GM10248 (cell line): ENCODE data around the gene SSR1.
"Not testable (repeated sequence)": the region's sequence is repeated elsewhere in the genome, so short reads cannot be mapped to it uniquely, and the experiment has no call there.

Experiments used
- CTCF ChIA-PET: fragments of 300-600 bp; sonication (Branson Sonifier 250); formaldehyde crosslinking; extraction: SDS; loops from one replicate; lab custom pipeline; 2021; ENCODE audit warnings: antibody characterized with exemption; lab: Yijun Ruan, JAX
- POLR2A ChIA-PET: fragments of 350-650 bp; sonication (Branson Sonifier 250); formaldehyde crosslinking; extraction: SDS; loops from one replicate; lab custom pipeline; 2020; ENCODE audit warnings: antibody characterized with exemption; lab: Yijun Ruan, JAX
- DNase-seq: peaks from one replicate; pipeline ENCODE4 v3.0.0; 2012; ENCODE audit errors: extremely low spot score
- CTCF ChIP-seq: IDR thresholded peaks from 2 replicates; pipeline ENCODE4 v1.5.1; 2012; ENCODE audit warnings: mild to moderate bottlenecking, low read depth; ENCODE audit errors: extremely low read depth, missing control alignments, control extremely low read depth

Gene SSR1

GRCh38 chr6:7285416-7285815, 27.6 kb downstream of the SSR1 start:
- ChIA-PET POLR2A (no interaction called here), CTCF (interaction anchor here (1.1 to 10.7 kb wide), 5 partner anchors 9 to 42 kb away, joined by 3 to 73 read pairs (median 6); no protein-coding TSS in a partner anchor)
- DNase-seq, result no peak
- TF ChIP-seq CTCF, result no peak

DNA sequence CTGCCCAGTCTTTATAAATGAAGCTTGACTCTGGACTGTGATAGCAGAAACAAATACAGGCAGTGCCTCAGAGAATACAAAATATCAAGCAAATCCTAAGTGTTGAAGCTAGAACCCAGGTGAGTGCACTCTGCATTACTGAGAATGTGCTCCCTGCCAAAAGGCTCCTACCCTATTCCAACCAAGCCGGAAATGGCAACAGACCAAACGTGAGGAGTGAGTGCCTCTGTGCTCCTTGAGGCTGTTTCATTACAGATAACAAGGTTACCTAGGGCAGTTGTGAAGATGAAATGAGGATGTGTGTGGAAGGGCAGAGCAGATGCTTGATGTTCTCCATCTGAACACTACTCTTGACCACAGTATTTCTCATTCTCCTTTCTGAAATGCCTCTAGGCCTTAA, 29.3 kb downstream of the SSR1 start:
- ChIA-PET POLR2A (no interaction called here), CTCF (interaction anchor here (1.3 to 10.7 kb wide), 2 partner anchors 8 to 9 kb away, joined by 7 to 73 read pairs; no protein-coding TSS in a partner anchor)
- no peak for DNase-seq
- TF ChIP-seq CTCF, result no peak

DNA sequence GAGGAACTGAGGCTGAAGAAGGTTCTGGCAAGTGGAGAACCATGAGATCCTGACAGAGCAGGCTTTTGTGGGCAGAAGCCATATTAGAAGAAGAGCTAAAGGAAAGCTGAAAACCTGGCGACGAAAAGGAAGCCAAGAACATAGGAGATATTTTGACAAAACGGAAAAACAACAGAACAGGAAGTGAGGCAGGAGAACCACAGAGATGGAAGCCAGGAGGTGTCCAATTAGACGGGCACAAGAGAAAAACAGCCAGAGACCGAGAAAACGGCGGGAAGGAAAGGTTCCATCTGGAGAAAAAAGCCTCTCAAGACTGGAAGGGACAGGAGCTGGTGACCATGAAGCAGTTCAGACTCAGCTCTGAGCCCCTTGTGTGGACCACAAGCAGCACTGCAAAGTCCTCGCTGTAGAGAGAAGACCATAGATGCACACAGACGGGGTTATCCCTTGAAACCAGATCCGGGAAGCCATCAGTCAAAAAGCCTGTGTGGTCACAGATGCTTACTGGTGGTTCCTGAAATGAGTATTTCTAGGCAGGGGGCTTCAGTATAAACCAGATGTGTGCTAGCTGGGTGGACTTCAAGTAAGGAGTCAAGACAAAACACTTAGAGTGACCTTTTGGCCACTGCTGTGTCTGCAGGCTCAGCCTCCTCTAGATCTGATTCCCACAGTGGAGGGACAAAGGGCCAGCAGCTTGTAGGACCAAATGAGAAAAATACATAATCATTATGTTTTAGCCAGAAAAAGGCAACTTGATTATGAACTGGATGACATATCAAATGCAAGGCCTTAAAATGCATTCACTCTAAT, 30.7 kb downstream of the SSR1 start:
- no peak for TF ChIP-seq CTCF
- no peak for DNase-seq
- CTCF ChIA-PET, result interaction anchor here (0.8 to 2.6 kb wide), 3 partner anchors 18 to 553 kb away, joined by 3 to 9 read pairs (median 3); no protein-coding TSS in a partner anchor
- POLR2A ChIA-PET, result no interaction called here

GRCh38 chr6:7276199-7276524, 36.8 kb downstream of the SSR1 start:
- ChIA-PET CTCF (interaction anchor here (0.7 to 7.4 kb wide), 19 partner anchors 9 to 730 kb away, joined by 3 to 87 read pairs (median 4); partner anchors contain the start of genes CAGE1 and RIOK1), POLR2A (no interaction called here)
- TF ChIP-seq CTCF, result no peak
- DNase-seq, result no peak

- DNase-seq, POLR2A ChIA-PET: not testable (repeated sequence)
- CTCF ChIA-PET, result interaction anchor here (0.8 to 7.4 kb wide), 18 partner anchors 9 to 597 kb away, joined by 3 to 87 read pairs (median 7); partner anchors contain the start of genes CAGE1, RIOK1 and SNRNP48
These were observed 38.5 kb downstream of the SSR1 start for GRCh38 chr6:7274525-7274924.

GRCh38 chr6:7273709-7274108, 39.3 kb downstream of the SSR1 start:
- TF ChIP-seq CTCF, result no peak
- POLR2A ChIA-PET, result no interaction called here
- CTCF ChIA-PET, result interaction anchor here (3.3 to 7.4 kb wide), 4 partner anchors 8 to 342 kb away, joined by 25 to 87 read pairs (median 52); partner anchors contain the start of genes CAGE1 and RIOK1
- DNase-seq, result no peak

DNA sequence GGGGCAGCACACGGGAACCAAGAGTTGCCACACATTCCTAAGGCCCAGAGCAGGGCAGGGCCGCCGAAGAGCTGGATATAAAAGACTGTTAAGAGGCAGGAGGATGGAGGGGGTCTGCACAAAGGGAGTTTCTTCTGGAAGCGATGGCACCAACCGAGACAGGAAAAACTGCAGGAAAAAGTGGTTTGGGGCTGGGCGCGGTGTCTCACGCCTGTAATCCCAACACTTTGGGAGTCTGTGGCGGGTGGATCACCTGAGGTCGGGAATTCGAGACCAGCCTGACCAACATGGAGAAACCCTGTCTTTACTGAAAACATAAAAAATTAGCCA, 41.8 kb downstream of the SSR1 start:
- CTCF ChIA-PET, result interaction anchor here (1.0 kb wide), 1 partner anchor 948 kb away, joined by 3 read pairs; no protein-coding TSS in a partner anchor
- POLR2A ChIA-PET, result no interaction called here
- DNase-seq, result no peak
- no peak for TF ChIP-seq CTCF
